T-helper 17 cell (primary cell): ENCODE results near the gene APOBEC3B. TPM values are rescaled to one million over a fixed set of nuclear protein-coding genes. Genes with fewer than 3 reads are reported as not detected.

Source experiments
- ATAC-seq: fragments of 150-1000 bp; cut with Tn5 transposase; 2 replicates; pipeline ENCODE4 v1.10.0; 2021; ENCODE audit warnings: mild to moderate bottlenecking, moderate library complexity
- DNase-seq, 3 donors: peaks; one replicate each; pipeline versions ENCODE4 v3.0.0 to v3.0.0-alpha.2; 2020 to 2021
- H3K9me3 ChIP-seq: one replicate; pipeline ENCODE4 v1.7.0; 2013; ENCODE audit warnings: low read length, mild to moderate bottlenecking; ENCODE audit not compliant: control insufficient read depth, poor library complexity, severe bottlenecking
- H3K27ac Mint-ChIP-seq: one replicate; pipeline ENCODE4 v1.8.0; 2022; ENCODE audit warnings: mild to moderate bottlenecking, moderate library complexity, mixed read lengths
- H3K27me3 Mint-ChIP-seq: one replicate; pipeline ENCODE4 v1.8.0; 2022; ENCODE audit warnings: mixed read lengths
- H3K36me3 Mint-ChIP-seq: one replicate; pipeline ENCODE4 v1.8.0; 2022; ENCODE audit warnings: low read depth, mixed read lengths
- H3K4me1 Mint-ChIP-seq: one replicate; pipeline ENCODE4 v1.8.0; 2022; ENCODE audit warnings: mild to moderate bottlenecking, mixed read lengths
- H3K4me3 Mint-ChIP-seq: one replicate; pipeline ENCODE4 v1.8.0; 2022; ENCODE audit warnings: mild to moderate bottlenecking, moderate library complexity, mixed read lengths
- total RNA-seq, 4 donors: library from RNA in 2 of 4; stranded (reverse) in 2 of 4; gene quantifications; one replicate each; pipeline ENCODE4 v1.2.3 and lab custom pipeline; 2022 to 2026

Gene APOBEC3B
- total RNA-seq, 2 donors from 2014 or later, result 1.2 to 1.5 TPM

DNA sequence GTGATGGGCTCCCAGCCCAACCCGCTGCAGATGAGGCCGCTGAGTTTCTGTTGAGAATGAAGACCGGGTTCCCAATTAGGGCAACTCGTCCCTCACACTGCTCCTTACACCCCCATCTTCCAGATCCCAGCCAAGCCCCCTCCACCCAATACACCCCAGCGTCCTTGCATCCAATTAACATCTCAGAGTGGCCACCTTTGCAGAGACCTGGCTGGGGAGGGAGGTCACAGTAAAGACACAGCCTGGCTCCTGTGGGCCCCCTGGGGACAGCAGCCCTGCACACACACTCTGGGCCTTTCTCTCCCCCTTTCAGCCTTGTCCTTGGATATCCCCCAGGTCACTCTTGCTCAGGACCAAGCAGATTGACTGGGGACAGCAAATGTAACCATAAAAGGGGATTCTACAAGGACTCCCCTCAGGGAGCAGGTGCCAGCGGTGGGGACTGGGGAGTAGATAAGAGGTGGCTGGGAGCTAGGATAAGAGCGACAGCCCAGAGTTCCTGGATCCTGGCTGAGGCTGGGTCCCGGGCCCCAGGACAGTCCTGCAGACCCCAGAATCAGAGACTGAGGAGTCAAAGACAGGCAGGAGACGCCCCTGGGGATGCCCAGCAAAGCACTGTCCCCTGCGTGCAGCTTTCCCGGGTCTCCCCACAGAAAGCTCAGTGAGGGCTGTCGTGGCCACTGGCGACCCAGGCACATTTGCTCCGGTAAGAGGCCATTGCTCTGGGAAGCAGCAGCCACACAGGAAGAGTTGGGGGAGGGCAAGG lies 16.4 kb upstream of the APOBEC3B start:
- Mint-ChIP-seq H3K4me3 (no peak overlapping the region), H3K4me1 (peaks cover 12% of the 10 kb centered on the region), H3K27ac (no peak overlapping the region), H3K36me3 (peaks cover 6% of the 10 kb centered on the region), H3K27me3 (peaks cover 28% of the 10 kb centered on the region)
- no peak for ATAC-seq
- no peaks in the 10 kb centered on the region for H3K9me3 ChIP-seq
- DNase-seq, result no peak

GRCh38 chr22:38966380-38966702 lies 15.8 kb upstream of the APOBEC3B start:
- Mint-ChIP-seq H3K36me3 (peaks cover 6% of the 10 kb centered on the region), H3K27ac (no peak overlapping the region), H3K4me3 (no peak overlapping the region), H3K27me3 (peaks cover 32% of the 10 kb centered on the region), H3K4me1 (peaks cover 12% of the 10 kb centered on the region)
- DNase-seq (no peak), ATAC-seq (no peak)
- no peaks in the 10 kb centered on the region for H3K9me3 ChIP-seq

- Mint-ChIP-seq H3K36me3 (peaks cover 6% of the 10 kb centered on the region), H3K27me3 (peaks cover 36% of the 10 kb centered on the region), H3K27ac (no peak overlapping the region), H3K4me1 (peaks cover 13% of the 10 kb centered on the region), H3K4me3 (no peak overlapping the region)
- no peak for DNase-seq
- H3K9me3 ChIP-seq, result no peaks in the 10 kb centered on the region
- no peak for ATAC-seq
Measured at GRCh38 chr22:38966942-38967341, 15.2 kb upstream of the APOBEC3B start.

DNA sequence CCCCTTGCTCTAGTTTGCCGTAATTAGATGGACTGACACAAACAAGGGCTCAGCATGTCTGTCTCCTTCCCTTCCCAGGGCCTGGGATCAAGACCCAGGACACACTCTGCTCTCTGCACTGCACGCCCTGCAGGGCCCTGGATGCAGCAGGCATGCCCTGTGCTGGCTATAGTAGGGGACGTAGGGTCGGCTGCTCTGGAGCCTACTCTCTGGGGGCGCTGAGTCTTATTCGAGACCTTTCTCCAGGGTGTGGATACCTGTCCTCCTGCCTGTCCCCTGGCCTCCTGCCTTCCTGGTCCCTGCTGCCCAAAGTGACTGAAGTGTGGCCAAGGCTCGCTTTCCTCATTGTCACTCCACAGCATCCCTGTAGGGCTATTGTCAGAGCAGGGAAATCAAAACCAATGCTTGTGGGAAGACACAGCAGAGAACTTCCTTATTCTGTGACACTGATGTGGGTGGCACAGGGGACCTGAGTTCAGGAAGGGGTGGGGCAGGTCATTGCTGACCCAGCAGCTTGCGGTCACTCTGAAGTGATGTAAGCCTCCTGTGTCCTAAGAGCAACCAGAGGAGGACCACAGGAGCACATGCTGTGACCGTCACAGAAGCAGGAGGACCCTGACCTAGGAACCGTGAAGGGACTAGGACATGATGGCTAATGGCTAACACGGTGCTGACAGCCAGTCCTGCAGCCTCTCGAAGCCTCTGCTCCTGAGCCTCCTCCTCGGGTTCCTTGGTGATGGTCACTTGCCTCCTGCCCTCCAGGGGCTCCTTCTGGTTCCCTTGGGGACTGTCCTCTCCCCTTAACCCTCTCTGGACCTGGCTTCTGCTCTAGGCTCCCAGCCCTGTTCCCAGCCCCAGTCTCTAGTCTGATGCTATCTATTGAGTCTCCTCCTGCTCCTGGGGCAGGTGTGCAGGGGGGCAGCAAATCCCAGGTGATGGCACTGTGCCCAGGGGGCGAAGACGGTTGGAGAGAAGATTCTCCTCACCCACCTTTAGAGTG lies 14.4 kb upstream of the APOBEC3B start:
- Mint-ChIP-seq H3K4me3 (no peak overlapping the region), H3K27me3 (peaks cover 36% of the 10 kb centered on the region)

GRCh38 chr22:38968801-38969200 lies 13.3 kb upstream of the APOBEC3B start:
- Mint-ChIP-seq H3K27me3 (peaks cover 34% of the 10 kb centered on the region), H3K4me3 (no peak overlapping the region), H3K27ac (peak overlapping the region; percentile 27), H3K4me1 (peaks cover 15% of the 10 kb centered on the region), H3K36me3 (peaks cover 4% of the 10 kb centered on the region)
- no peaks in the 10 kb centered on the region for H3K9me3 ChIP-seq
- DNase-seq (no peak), ATAC-seq (no peak)

More for the DNA sequence above, 14.4 kb upstream of the APOBEC3B start:
- Mint-ChIP-seq H3K36me3 (peaks cover 6% of the 10 kb centered on the region), H3K4me1 (peaks cover 16% of the 10 kb centered on the region), H3K27ac (no peak overlapping the region)
- DNase-seq (no peak), ATAC-seq (peak; percentile 61)
- H3K9me3 ChIP-seq, result no peaks in the 10 kb centered on the region

DNA sequence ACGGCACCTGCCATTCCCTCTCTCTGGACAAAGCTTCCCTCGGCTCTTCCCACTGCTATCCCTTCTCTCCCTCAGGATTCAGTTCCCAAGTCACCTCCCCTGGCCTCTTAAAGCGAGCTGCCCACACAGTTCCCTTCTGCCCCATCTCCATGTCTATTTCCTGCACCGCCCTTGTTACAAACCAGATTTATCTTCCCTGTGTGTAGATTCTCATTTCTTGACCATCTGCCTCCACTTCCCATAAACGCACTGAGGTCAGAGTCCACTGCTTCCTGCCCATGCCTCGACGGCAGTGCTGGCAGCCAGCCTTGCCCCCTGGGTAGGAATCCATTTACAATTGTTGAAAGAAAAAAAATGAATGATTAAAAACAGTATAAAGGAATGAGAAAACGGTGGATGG lies 11.6 kb upstream of the APOBEC3B start:
- Mint-ChIP-seq H3K27ac (peak overlapping the region; percentile 24), H3K36me3 (peaks cover 3% of the 10 kb centered on the region), H3K27me3 (peaks cover 31% of the 10 kb centered on the region), H3K4me1 (peaks cover 13% of the 10 kb centered on the region), H3K4me3 (no peak overlapping the region)
- DNase-seq (no peak), ATAC-seq (no peak)
- H3K9me3 ChIP-seq, result no peaks in the 10 kb centered on the region

DNA sequence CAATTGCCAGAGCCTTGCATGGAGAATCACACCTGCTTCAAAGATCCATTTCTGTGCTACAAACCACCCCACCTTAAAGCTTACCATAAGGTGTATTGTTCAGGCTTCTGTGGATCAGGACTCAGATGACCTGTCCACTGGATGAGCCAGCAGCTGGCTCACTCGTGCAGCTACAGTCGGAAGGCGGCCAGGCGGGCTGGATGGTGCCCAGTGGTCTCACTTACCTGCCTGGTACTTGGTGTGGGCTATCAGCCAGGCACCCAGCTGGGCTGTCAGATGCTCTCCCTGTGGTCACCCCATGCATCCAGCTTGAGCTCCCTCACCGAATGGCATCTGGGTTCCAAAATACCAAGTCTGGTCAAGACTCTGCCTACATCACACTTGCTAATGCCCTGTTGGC lies 10.9 kb upstream of the APOBEC3B start:
- H3K4me3 Mint-ChIP-seq, result no peak overlapping the region
- no peak overlapping the region for H3K27ac Mint-ChIP-seq
- no peaks in the 10 kb centered on the region for H3K9me3 ChIP-seq
- ATAC-seq, result no peak
- no peak for DNase-seq
- peaks cover 31% of the 10 kb centered on the region for H3K27me3 Mint-ChIP-seq
- H3K4me1 Mint-ChIP-seq, result peaks cover 13% of the 10 kb centered on the region
- H3K36me3 Mint-ChIP-seq, result peaks cover 3% of the 10 kb centered on the region

- no peak for ATAC-seq
- no peaks in the 10 kb centered on the region for H3K9me3 ChIP-seq
- no peak overlapping the region for H3K27ac Mint-ChIP-seq
- H3K4me3 Mint-ChIP-seq, result no peak overlapping the region
- no peak for DNase-seq
- peaks cover 27% of the 10 kb centered on the region for H3K27me3 Mint-ChIP-seq
- H3K36me3 Mint-ChIP-seq, result peaks cover 3% of the 10 kb centered on the region
- peaks cover 12% of the 10 kb centered on the region for H3K4me1 Mint-ChIP-seq
Measured at GRCh38 chr22:38971791-38972190, 10.4 kb upstream of the APOBEC3B start.

DNA sequence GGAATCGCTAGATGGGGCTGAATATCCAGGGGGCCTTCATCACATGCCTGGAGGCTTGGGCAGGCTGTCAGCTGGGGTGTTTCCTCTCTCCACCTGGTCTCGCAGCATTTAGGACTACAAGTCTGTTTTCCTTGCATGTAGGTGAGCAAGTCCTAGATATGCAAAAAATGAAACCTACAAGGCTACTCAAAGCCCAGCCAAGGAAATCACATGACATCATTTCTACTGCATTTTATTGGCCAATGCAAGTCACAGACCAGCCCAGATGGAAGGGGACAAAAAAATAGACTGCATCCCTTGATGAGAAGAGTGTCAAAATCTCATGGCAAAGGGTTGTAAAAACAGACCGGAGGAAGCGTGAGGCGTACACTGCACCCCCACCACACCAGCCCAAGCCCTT lies 9.6 kb upstream of the APOBEC3B start:
- peaks cover 11% of the 10 kb centered on the region for H3K4me1 Mint-ChIP-seq
- H3K4me3 Mint-ChIP-seq, result no peak overlapping the region
- DNase-seq (no peak), ATAC-seq (no peak)
- no peaks in the 10 kb centered on the region for H3K9me3 ChIP-seq
- H3K27ac Mint-ChIP-seq, result no peak overlapping the region
- peaks cover 23% of the 10 kb centered on the region for H3K27me3 Mint-ChIP-seq
- peaks cover 3% of the 10 kb centered on the region for H3K36me3 Mint-ChIP-seq

DNA sequence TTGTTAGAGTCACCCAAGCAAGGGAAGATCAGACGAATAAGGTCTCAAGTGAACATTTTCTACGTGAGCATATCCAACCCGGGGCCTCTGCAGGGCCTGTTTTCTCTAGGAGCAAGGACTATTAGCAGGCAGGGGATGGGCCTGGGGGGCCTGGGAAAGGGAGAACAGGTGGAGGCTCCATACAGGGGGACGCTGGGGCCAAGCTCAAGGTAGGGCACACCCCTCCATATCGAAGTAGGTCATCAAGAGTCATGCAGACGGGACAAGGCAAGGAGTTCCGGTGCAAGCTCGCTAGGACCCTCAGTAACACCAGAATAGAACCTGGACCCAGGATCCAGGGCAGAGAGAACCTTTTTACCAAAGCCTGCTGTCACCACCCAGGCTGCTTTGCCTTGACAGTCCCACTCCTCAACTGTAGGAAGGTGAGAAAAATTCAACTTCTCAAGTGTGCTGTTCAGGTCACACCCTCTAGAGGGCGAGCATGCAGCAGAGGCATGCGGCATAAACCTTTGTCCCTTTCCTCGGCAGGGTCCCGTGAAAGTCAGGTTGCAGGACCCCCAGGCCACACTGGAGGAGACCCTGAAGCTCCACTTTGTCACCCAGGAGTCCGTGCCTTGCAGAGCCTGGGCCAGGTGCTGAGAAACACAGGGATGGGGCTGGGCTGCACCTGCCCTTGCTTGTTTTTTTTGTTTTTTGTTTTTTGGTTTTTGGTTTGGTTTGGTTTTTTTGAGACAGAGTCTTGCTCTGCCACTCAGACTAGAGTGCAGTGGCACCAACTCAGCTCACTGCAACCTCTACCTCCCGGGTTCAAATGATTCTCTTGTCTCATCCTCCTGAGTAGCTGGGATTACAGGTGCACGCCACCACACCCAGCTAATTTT lies 8.6 kb upstream of the APOBEC3B start:
- H3K4me3 Mint-ChIP-seq, result no peak overlapping the region
- peak; percentile 89 for ATAC-seq
- H3K36me3 Mint-ChIP-seq, result peaks cover 3% of the 10 kb centered on the region
- H3K27ac Mint-ChIP-seq, result peak overlapping the region; percentile 54
- DNase-seq, result peak in 2 of 3 donors; percentile 31 to 42
- H3K4me1 Mint-ChIP-seq, result peaks cover 8% of the 10 kb centered on the region
- peaks cover 23% of the 10 kb centered on the region for H3K27me3 Mint-ChIP-seq
- H3K9me3 ChIP-seq, result no peaks in the 10 kb centered on the region

GRCh38 chr22:38974170-38974825 lies 7.8 kb upstream of the APOBEC3B start:
- peak overlapping the region; percentile 24 for H3K27ac Mint-ChIP-seq
- H3K27me3 Mint-ChIP-seq, result peaks cover 19% of the 10 kb centered on the region
- H3K4me1 Mint-ChIP-seq, result peaks cover 8% of the 10 kb centered on the region
- DNase-seq, result no peak
- no peak for ATAC-seq
- H3K9me3 ChIP-seq, result no peaks in the 10 kb centered on the region
- no peak overlapping the region for H3K4me3 Mint-ChIP-seq
- H3K36me3 Mint-ChIP-seq, result peaks cover 3% of the 10 kb centered on the region

DNA sequence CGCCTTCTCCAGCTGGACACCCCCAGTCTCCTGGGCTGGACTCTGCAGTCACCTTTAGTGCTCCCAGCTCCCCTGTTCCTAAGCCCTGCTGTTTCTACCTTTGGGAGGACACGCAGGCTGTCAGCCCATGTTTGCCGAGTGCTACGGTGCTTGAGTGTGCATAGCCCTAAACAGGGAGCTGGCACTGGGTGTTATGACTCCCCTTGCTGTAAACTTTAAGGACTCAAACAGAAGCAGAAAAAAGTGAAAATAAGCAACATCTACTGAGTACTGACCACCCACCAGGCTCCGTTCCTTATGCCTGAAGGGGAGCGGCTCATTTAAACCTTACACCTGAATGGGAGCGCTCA lies 7.3 kb upstream of the APOBEC3B start:
- Mint-ChIP-seq H3K27ac (peak overlapping the region; percentile 24), H3K36me3 (peaks cover 3% of the 10 kb centered on the region), H3K27me3 (peaks cover 15% of the 10 kb centered on the region), H3K4me1 (peaks cover 8% of the 10 kb centered on the region), H3K4me3 (no peak overlapping the region)
- no peak for DNase-seq
- H3K9me3 ChIP-seq, result no peaks in the 10 kb centered on the region
- no peak for ATAC-seq
